Breast epithelium (tissue), 3 donors: ENCODE measurements around the gene CUL7.

Source experiments
- POLR2A ChIP-seq: fragments of 450-650 bp; IDR thresholded peaks from one replicate; pipeline ENCODE4 v1.6.1; 2016; ENCODE audit warnings: antibody characterized with exemption, mild to moderate bottlenecking, moderate library complexity
- POLR2AphosphoS5 ChIP-seq, 3 donors: sonication (generic); formaldehyde crosslinking; IDR thresholded peaks; one replicate each; pipeline ENCODE4 v1.6.1; 2017; ENCODE audit warnings: antibody characterized with exemption in 3 of 3

DNA sequence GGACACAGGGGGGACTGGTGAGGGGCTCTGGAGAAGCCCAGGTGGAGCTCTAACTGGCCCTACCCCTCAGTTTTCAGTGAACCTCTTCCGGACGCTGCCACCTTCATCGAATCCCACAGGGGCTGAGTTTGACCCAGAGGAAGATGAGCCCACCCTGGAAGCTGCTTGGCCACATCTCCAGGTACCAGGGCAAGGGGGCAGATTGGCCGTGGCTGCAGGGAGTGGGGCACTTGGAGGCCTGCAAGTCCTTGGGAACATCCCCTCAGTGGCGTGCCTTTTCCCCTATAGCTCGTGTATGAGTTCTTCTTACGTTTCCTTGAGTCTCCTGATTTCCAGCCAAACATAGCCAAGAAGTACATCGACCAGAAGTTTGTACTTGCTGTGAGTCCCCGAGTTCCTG lies 46.5 kb downstream of the CUL7 start:
- TF ChIP-seq POLR2A (no peak), POLR2AphosphoS5 (IDR thresholded peaks at IDR 0.05) (no peak)
